Stimulated activated CD8-positive, alpha-beta memory T cell treated with anti-CD3 and anti-CD28 coated beads, Interleukin-4, amount 100 ng/mL, for 4 hours (primary cell): ENCODE results near the gene NGF.

ENCODE experiments used
- DNase-seq, 2 donors: peaks; one replicate each; pipeline ENCODE4 v3.0.0-alpha.2; 2020; ENCODE audit warnings: low read depth in 2 of 2, low spot score in 1 of 2

Gene NGF

GRCh38 chr1:115336741-115337140 is 1.3 kb downstream of the NGF start:
- DNase-seq = no peak

GRCh38 chr1:115332813-115333608 is 5.0 kb downstream of the NGF start:
- no peak for DNase-seq

GRCh38 chr1:115331558-115332331 is 6.3 kb downstream of the NGF start:
- DNase-seq = no peak

- no peak for DNase-seq
Measured at GRCh38 chr1:115330480-115331013, 7.5 kb downstream of the NGF start.

- no peak for DNase-seq
Measured at GRCh38 chr1:115329965-115330364, 8.1 kb downstream of the NGF start.

GRCh38 chr1:115327270-115327669 is 10.8 kb downstream of the NGF start:
- DNase-seq = no peak

- DNase-seq = no peak
Measured at GRCh38 chr1:115326419-115326818, 11.6 kb downstream of the NGF start.

- DNase-seq = no peak
Measured at GRCh38 chr1:115325874-115326273, 12.2 kb downstream of the NGF start.

GRCh38 chr1:115324649-115325420 is 13.2 kb downstream of the NGF start:
- DNase-seq = no peak

- no peak for DNase-seq
Measured at GRCh38 chr1:115323366-115324004, 14.6 kb downstream of the NGF start.

GRCh38 chr1:115322631-115323030 is 15.4 kb downstream of the NGF start:
- DNase-seq = no peak

- no peak for DNase-seq
Measured at GRCh38 chr1:115320377-115320776, 17.7 kb downstream of the NGF start.

- DNase-seq = no peak
Measured at GRCh38 chr1:115319706-115320105, 18.3 kb downstream of the NGF start.

GRCh38 chr1:115317101-115318012 is 20.7 kb downstream of the NGF start:
- DNase-seq = no peak

- no peak for DNase-seq
Measured at GRCh38 chr1:115314765-115315164, 23.3 kb downstream of the NGF start.

GRCh38 chr1:115314092-115314491 is 24.0 kb downstream of the NGF start:
- no peak for DNase-seq

GRCh38 chr1:115313182-115313581 is 24.9 kb downstream of the NGF start:
- no peak for DNase-seq

GRCh38 chr1:115312742-115313141 is 25.3 kb downstream of the NGF start:
- no peak for DNase-seq

GRCh38 chr1:115311474-115311989 is 26.5 kb downstream of the NGF start:
- DNase-seq = no peak
